ENCODE data around the gene LCN1. TPM values are rescaled to one million over a fixed set of nuclear protein-coding genes. Genes with fewer than 3 reads are reported as not detected.

Gene LCN1
- total and polyA plus RNA-seq, 2 of the 8 experiments (the other 6 are each of a cell fraction or from before 2014, with no cell fraction given) = not detected

- TF ChIP-seq CBX8 (IDR thresholded peaks at IDR 0.05; ENCODE audit: borderline replicate concordance, low read depth, low read length) (no peak), JUND (IDR thresholded peaks at IDR 0.05; ENCODE audit: low read length) (no peak), SAP30 (IDR thresholded peaks at IDR 0.05; ENCODE audit: insufficient read depth, insufficient replicate concordance, low read length) (no peak), NANOG (IDR thresholded peaks at IDR 0.05; ENCODE audit: insufficient read depth, low read depth, low read length, poor library complexity, severe bottlenecking) (no peak), RAD21 (IDR thresholded peaks at IDR 0.05 in 1 of 2, conservative IDR thresholded peaks at IDR 0.05 in 1 of 2; ENCODE audit: low read depth in 2 of 2, low read length in 2 of 2) (no peak), POLR2A (IDR thresholded peaks at IDR 0.05; ENCODE audit: control extremely low read depth in 1 of 2, low read depth in 2 of 2, low read length in 2 of 2) (no peak)
Measured at GRCh38 chr9:135566552-135566951, 45.3 kb downstream of the LCN1 start (continued).

All from H1 (cell line).